Activated CD8-positive, alpha-beta memory T cell treated with anti-CD3 and anti-CD28 coated beads, Interleukin-2, amount 50 U/mL, for 1 hour (primary cell): Measurements from ENCODE around the gene CASKIN2.

ENCODE experiments used
- DNase-seq: peaks from one replicate; pipeline ENCODE4 v3.0.0-alpha.2; 2020; ENCODE audit errors: extremely low read depth

The CASKIN2 gene

GRCh38 chr17:75506888-75507287 is 8.4 kb downstream of the CASKIN2 start:
- DNase-seq: no peak

GRCh38 chr17:75506134-75506533 is 9.2 kb downstream of the CASKIN2 start:
- no peak for DNase-seq

GRCh38 chr17:75505640-75506039 is 9.7 kb downstream of the CASKIN2 start:
- no peak for DNase-seq

- no peak for DNase-seq
Observed at GRCh38 chr17:75505152-75505409, 10.3 kb downstream of the CASKIN2 start.

- DNase-seq: no peak
Observed at GRCh38 chr17:75504347-75505151, 10.8 kb downstream of the CASKIN2 start.

- DNase-seq: no peak
Observed at GRCh38 chr17:75503976-75504346, 11.4 kb downstream of the CASKIN2 start.

GRCh38 chr17:75503337-75503950 is 11.9 kb downstream of the CASKIN2 start:
- DNase-seq: no peak

- no peak for DNase-seq
Observed at GRCh38 chr17:75502721-75503329, 12.5 kb downstream of the CASKIN2 start.

- DNase-seq: no peak
Observed at GRCh38 chr17:75502072-75502720, 13.1 kb downstream of the CASKIN2 start.

GRCh38 chr17:75501378-75502071 is 13.8 kb downstream of the CASKIN2 start:
- DNase-seq: no peak

GRCh38 chr17:75500419-75501216 is 14.7 kb downstream of the CASKIN2 start:
- no peak for DNase-seq

GRCh38 chr17:75499313-75500022 is 15.9 kb downstream of the CASKIN2 start:
- no peak for DNase-seq

GRCh38 chr17:75498726-75499213 is 16.6 kb downstream of the CASKIN2 start:
- DNase-seq: no peak

- no peak for DNase-seq
Observed at GRCh38 chr17:75498039-75498725, 17.2 kb downstream of the CASKIN2 start.

- no peak for DNase-seq
Observed at GRCh38 chr17:75496005-75496404, 19.3 kb downstream of the CASKIN2 start.

GRCh38 chr17:75494326-75494877 is 20.9 kb downstream of the CASKIN2 start:
- DNase-seq: no peak

GRCh38 chr17:75493476-75494129 is 21.7 kb downstream of the CASKIN2 start:
- DNase-seq: no peak

- no peak for DNase-seq
Observed at GRCh38 chr17:75492555-75493168, 22.7 kb downstream of the CASKIN2 start.

GRCh38 chr17:75491680-75492079 is 23.7 kb downstream of the CASKIN2 start:
- no peak for DNase-seq
